ENCODE measurements around the gene HPS5. TPM values are rescaled to one million over a fixed set of nuclear protein-coding genes. Genes with fewer than 3 reads are reported as not detected.

HPS5 gene
- total RNA-seq, 1 experiment from 2014 or later: 15.4 TPM

DNA sequence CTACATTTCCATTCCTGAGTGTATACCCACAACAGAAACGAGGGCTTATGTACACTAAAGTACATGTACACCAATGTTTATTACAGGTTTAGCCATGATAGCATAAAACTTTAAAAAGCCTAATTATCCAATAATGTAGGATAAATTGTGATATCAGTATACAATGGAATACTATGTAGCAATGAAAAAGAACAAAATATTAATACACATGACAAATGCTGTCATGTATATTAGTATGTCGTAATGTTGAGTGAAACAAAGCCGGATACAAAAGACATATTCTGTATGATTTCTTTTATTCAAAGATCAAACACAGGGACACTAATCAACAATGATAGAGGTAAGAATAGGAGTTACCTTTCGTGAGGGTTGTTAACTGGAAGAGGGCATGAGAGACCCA, 88.0 kb downstream of the HPS5 start:
- Histone ChIP-seq H2BK5ac (ENCODE audit: insufficient read length, low read length) (no peak overlapping the region), H3K14ac (ENCODE audit: insufficient read depth, low read length) (no peak overlapping the region), H3K23me2 (ENCODE audit: insufficient read length, low read depth, low read length, poor library complexity, severe bottlenecking) (no peaks in the 10 kb centered on the region), H3K9me3 (ENCODE audit: control insufficient read depth, low read depth, low read length) (no peaks in the 10 kb centered on the region), H3K18ac (ENCODE audit: insufficient read length, low read depth, low read length) (no peak overlapping the region), H4K5ac (ENCODE audit: insufficient read length, low read depth, low read length) (no peak overlapping the region), H3K4ac (ENCODE audit: low read depth, low read length) (no peak overlapping the region), H4K8ac (replicated peaks; ENCODE audit: insufficient read length, low read depth, low read length) (no peak overlapping the region), H3T11ph (ENCODE audit: low read length) (no peak overlapping the region), H3K9ac (ENCODE audit: extremely low read depth, insufficient read length, low read length) (no peak overlapping the region), H2BK20ac (ENCODE audit: low read depth, low read length, poor library complexity, severe bottlenecking) (no peak overlapping the region), H3K27ac (ENCODE audit: insufficient read length, low read depth, low read length) (no peak overlapping the region), H2BK120ac (ENCODE audit: low read depth, low read length, poor library complexity, severe bottlenecking) (no peak overlapping the region), H3K4me2 (ENCODE audit: insufficient read depth, insufficient read length, low read length) (no peak overlapping the region), H4K20me1 (ENCODE audit: control insufficient read depth, insufficient read depth, insufficient read length) (no peaks in the 10 kb centered on the region), H3K79me2 (ENCODE audit: insufficient read depth, low read length) (no peaks in the 10 kb centered on the region), H3K79me1 (ENCODE audit: insufficient read depth, low read depth, low read length, poor library complexity, severe bottlenecking) (no peaks in the 10 kb centered on the region), H3K23ac (ENCODE audit: insufficient read length, low read depth, low read length) (no peak overlapping the region), H3K4me1 (ENCODE audit: insufficient read depth, low read length) (no peaks in the 10 kb centered on the region), H3K56ac (ENCODE audit: insufficient read length, low read depth, low read length) (no peak overlapping the region), H2BK12ac (ENCODE audit: insufficient read length, low read depth, low read length) (no peak overlapping the region), H2AK5ac (ENCODE audit: insufficient read length, low read length) (no peak overlapping the region), H2AFZ (ENCODE audit: low read length) (no peak overlapping the region), H3K27me3 (ENCODE audit: insufficient read depth, low read length) (no peaks in the 10 kb centered on the region), H2BK15ac (ENCODE audit: low read depth, low read length) (no peak overlapping the region), H4K91ac (ENCODE audit: insufficient read length, low read depth, low read length) (no peak overlapping the region)
- no peak for DNase-seq
- no peak overlapping the region for H3K4me3 Mint-ChIP-seq
- H3K27ac Mint-ChIP-seq: no peak overlapping the region
- WGBS (ENCODE audit: extremely low coverage, insufficient read length, low lambda C conversion rate): no CpG with 5 or more reads among the region's 4 CpGs
- no peaks in the 10 kb centered on the region for H3K4me1 Mint-ChIP-seq
- peaks cover 8% of the 10 kb centered on the region for H3K27me3 Mint-ChIP-seq (ENCODE audit: low read depth)
- H3K9me3 Mint-ChIP-seq: no peaks in the 10 kb centered on the region
- H3K36me3 Mint-ChIP-seq (ENCODE audit: insufficient read depth in 1 of 3, low read depth in 3 of 3): no peaks in the 10 kb centered on the region
- TF ChIP-seq, protein P1, sequence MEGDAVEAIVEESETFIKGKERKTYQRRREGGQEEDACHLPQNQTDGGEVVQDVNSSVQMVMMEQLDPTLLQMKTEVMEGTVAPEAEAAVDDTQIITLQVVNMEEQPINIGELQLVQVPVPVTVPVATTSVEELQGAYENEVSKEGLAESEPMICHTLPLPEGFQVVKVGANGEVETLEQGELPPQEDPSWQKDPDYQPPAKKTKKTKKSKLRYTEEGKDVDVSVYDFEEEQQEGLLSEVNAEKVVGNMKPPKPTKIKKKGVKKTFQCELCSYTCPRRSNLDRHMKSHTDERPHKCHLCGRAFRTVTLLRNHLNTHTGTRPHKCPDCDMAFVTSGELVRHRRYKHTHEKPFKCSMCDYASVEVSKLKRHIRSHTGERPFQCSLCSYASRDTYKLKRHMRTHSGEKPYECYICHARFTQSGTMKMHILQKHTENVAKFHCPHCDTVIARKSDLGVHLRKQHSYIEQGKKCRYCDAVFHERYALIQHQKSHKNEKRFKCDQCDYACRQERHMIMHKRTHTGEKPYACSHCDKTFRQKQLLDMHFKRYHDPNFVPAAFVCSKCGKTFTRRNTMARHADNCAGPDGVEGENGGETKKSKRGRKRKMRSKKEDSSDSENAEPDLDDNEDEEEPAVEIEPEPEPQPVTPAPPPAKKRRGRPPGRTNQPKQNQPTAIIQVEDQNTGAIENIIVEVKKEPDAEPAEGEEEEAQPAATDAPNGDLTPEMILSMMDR (conservative IDR thresholded peaks at IDR 0.05): no peak

Data from H9 (cell line).